Thyroid gland (tissue), 4 donors: Measurements from ENCODE around the gene FSTL4.

ENCODE experiments used
- POLR2A ChIP-seq, 2 donors: fragments of 450-650 bp; IDR thresholded peaks; one replicate each; pipeline ENCODE4 v1.6.1; 2017; ENCODE audit warnings: antibody characterized with exemption in 2 of 2, mild to moderate bottlenecking in 2 of 2, moderate library complexity in 1 of 2
- TF ChIP-seq, protein P1 (sequence below), 6 experiments: fragments of 200-600 bp in 3 of 6; fragments of 450-650 bp in 3 of 6; sonication (generic) in 3 of 6; IDR thresholded peaks; one replicate each; pipeline ENCODE4 v1.5.1; 2016 to 2019; ENCODE audit warnings: antibody characterized with exemption in 6 of 6, mild to moderate bottlenecking in 2 of 6, inconsistent platforms in 1 of 6, moderate library complexity in 1 of 6

DNA sequence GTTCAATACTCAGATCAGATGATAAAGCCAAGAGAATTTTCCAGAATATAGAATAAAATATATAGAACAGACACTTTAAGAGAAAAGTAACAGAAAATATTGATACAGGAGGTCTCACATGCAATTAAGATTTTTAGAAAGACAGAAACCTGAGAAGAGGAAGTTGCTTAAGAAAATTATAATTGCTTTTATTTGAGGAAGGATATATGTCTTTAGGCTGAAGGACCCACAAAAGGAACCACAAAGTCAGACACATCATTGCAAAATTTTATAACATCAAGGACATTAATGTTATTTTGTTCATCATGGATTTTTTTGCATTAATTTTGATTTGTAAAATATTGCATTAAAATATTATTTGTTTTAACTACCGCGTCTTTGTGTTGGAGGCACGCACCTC, 141.5 kb downstream of the FSTL4 start:
- TF ChIP-seq, protein P1, sequence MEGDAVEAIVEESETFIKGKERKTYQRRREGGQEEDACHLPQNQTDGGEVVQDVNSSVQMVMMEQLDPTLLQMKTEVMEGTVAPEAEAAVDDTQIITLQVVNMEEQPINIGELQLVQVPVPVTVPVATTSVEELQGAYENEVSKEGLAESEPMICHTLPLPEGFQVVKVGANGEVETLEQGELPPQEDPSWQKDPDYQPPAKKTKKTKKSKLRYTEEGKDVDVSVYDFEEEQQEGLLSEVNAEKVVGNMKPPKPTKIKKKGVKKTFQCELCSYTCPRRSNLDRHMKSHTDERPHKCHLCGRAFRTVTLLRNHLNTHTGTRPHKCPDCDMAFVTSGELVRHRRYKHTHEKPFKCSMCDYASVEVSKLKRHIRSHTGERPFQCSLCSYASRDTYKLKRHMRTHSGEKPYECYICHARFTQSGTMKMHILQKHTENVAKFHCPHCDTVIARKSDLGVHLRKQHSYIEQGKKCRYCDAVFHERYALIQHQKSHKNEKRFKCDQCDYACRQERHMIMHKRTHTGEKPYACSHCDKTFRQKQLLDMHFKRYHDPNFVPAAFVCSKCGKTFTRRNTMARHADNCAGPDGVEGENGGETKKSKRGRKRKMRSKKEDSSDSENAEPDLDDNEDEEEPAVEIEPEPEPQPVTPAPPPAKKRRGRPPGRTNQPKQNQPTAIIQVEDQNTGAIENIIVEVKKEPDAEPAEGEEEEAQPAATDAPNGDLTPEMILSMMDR (IDR thresholded peaks at IDR 0.05) = no peak
- TF ChIP-seq POLR2A (IDR thresholded peaks at IDR 0.05) = no peak
